Astrocyte (in vitro differentiated cells and primary cell): ENCODE results near the gene LVRN. TPM values are rescaled to one million over a fixed set of nuclear protein-coding genes. Genes with fewer than 3 reads are reported as not detected.
"Not testable (repeated sequence)": the region's sequence is repeated elsewhere in the genome, so short reads cannot be mapped to it uniquely, and the experiment has no call there.

Source experiments
- DNase-seq: peaks from one replicate; pipeline ENCODE4 v3.0.0-alpha.2; 2010; ENCODE audit warnings: low read depth
- FAIRE-seq: peaks from 2 replicates; lab custom pipeline; 2011; peaks lifted over from hg19 to GRCh38; lab: Jason Lieb, UNC
- H2AFZ ChIP-seq: 2 replicates; pipeline ENCODE4 v1.6.0; 2012; ENCODE audit warnings: low read depth, low read length, inconsistent platforms
- H3K27ac ChIP-seq: 2 replicates; pipeline ENCODE4 v1.5.1; 2011; ENCODE audit warnings: low read depth, low read length, inconsistent platforms
- H3K27me3 ChIP-seq: 2 replicates; pipeline ENCODE4 v1.6.0; 2011; ENCODE audit warnings: low read length, inconsistent platforms; ENCODE audit not compliant: insufficient read depth
- H3K36me3 ChIP-seq: 2 replicates; pipeline ENCODE4 v1.5.1; 2011; ENCODE audit warnings: low read length, inconsistent platforms; ENCODE audit not compliant: insufficient read depth
- H3K4me1 ChIP-seq: 2 replicates; pipeline ENCODE4 v1.5.1; 2011; ENCODE audit warnings: low read length, inconsistent platforms; ENCODE audit not compliant: insufficient read depth
- H3K4me2 ChIP-seq: 2 replicates; pipeline ENCODE4 v1.6.0; 2012; ENCODE audit warnings: low read length, inconsistent platforms
- H3K4me3 ChIP-seq: 2 replicates; pipeline ENCODE4 v1.5.1; 2011; ENCODE audit warnings: low read depth, mild to moderate bottlenecking, low read length, inconsistent platforms; ENCODE audit not compliant: insufficient read depth
- H3K79me2 ChIP-seq: 2 replicates; pipeline ENCODE4 v1.6.0; 2012; ENCODE audit warnings: mild to moderate bottlenecking, low read length, inconsistent platforms; ENCODE audit not compliant: insufficient read depth
- H3K9ac ChIP-seq: 2 replicates; pipeline ENCODE4 v1.6.0; 2012; ENCODE audit warnings: mild to moderate bottlenecking, low read length, inconsistent platforms
- H3K9me3 ChIP-seq: 2 replicates; pipeline ENCODE4 v1.5.1; 2012; ENCODE audit warnings: low read depth, mild to moderate bottlenecking, low read length, inconsistent platforms; ENCODE audit not compliant: insufficient read depth
- H4K20me1 ChIP-seq: 2 replicates; pipeline ENCODE4 v1.6.0; 2012; ENCODE audit warnings: low read length, inconsistent platforms; ENCODE audit not compliant: insufficient read depth
- H3K27ac Mint-ChIP-seq: one replicate; pipeline ENCODE4 v1.8.0; 2021; ENCODE audit warnings: mild to moderate bottlenecking, mixed read lengths; ENCODE audit not compliant: unreplicated experiment
- H3K27me3 Mint-ChIP-seq: one replicate; pipeline ENCODE4 v1.8.0; 2021; ENCODE audit warnings: low read depth, mixed read lengths; ENCODE audit not compliant: unreplicated experiment
- H3K36me3 Mint-ChIP-seq: one replicate; pipeline ENCODE4 v1.8.0; 2021; ENCODE audit warnings: low read depth, mixed read lengths; ENCODE audit not compliant: unreplicated experiment
- H3K4me1 Mint-ChIP-seq: one replicate; pipeline ENCODE4 v1.8.0; 2021; ENCODE audit warnings: low read depth, mixed read lengths; ENCODE audit not compliant: unreplicated experiment
- H3K4me3 Mint-ChIP-seq: one replicate; pipeline ENCODE4 v1.8.0; 2021; ENCODE audit warnings: mild to moderate bottlenecking, moderate library complexity, mixed read lengths; ENCODE audit not compliant: unreplicated experiment
- H3K9me3 Mint-ChIP-seq: one replicate; pipeline ENCODE4 v1.8.0; 2021; ENCODE audit warnings: mild to moderate bottlenecking, mixed read lengths; ENCODE audit not compliant: unreplicated experiment
- CTCF ChIP-seq: IDR thresholded peaks from 2 replicates; pipeline ENCODE4 v1.5.1; 2011; ENCODE audit warnings: low read depth, mild to moderate bottlenecking, inconsistent platforms, low read length, moderate library complexity; ENCODE audit not compliant: insufficient read depth
- EZH2 ChIP-seq: IDR thresholded peaks from 2 replicates; pipeline ENCODE4 v1.6.1; 2012; ENCODE audit warnings: mild to moderate bottlenecking, low read length, inconsistent platforms; ENCODE audit not compliant: insufficient read depth
- total RNA-seq: library from RNA; stranded (reverse); gene quantifications from 2 replicates; pipeline ENCODE4 v1.2.1, GENCODE V29; 2021

Gene LVRN
- total RNA-seq, 1 donor from 2014 or later, result 0.64 TPM

GRCh38 chr5:115930171-115930570 lies 32.1 kb upstream of the LVRN start:
- not testable (repeated sequence) for H4K20me1 ChIP-seq, H3K27ac Mint-ChIP-seq, H3K27ac ChIP-seq, H3K4me1 Mint-ChIP-seq, H3K36me3 Mint-ChIP-seq, H3K36me3 ChIP-seq, H3K9me3 ChIP-seq, DNase-seq, H3K4me3 Mint-ChIP-seq, H3K27me3 Mint-ChIP-seq, H3K79me2 ChIP-seq, H3K4me2 ChIP-seq, FAIRE-seq, H3K4me1 ChIP-seq, H3K9ac ChIP-seq, H3K4me3 ChIP-seq, H2AFZ ChIP-seq, H3K27me3 ChIP-seq, H3K9me3 Mint-ChIP-seq

GRCh38 chr5:115930630-115931337 lies 31.5 kb upstream of the LVRN start:
- no peaks in the 10 kb centered on the region for H3K36me3 ChIP-seq
- H3K79me2 ChIP-seq, result no peaks in the 10 kb centered on the region
- peaks cover 2% of the 10 kb centered on the region for H3K4me1 ChIP-seq
- no peak overlapping the region for H3K9ac ChIP-seq
- H3K27ac ChIP-seq, result no peak overlapping the region
- no peaks in the 10 kb centered on the region for H4K20me1 ChIP-seq
- Mint-ChIP-seq H3K36me3 (no peaks in the 10 kb centered on the region), H3K27ac (no peak overlapping the region), H3K9me3 (no peaks in the 10 kb centered on the region), H3K4me3 (no peak overlapping the region), H3K27me3 (no peaks in the 10 kb centered on the region), H3K4me1 (no peaks in the 10 kb centered on the region)
- no peaks in the 10 kb centered on the region for H3K27me3 ChIP-seq
- H3K4me2 ChIP-seq, result no peak overlapping the region
- FAIRE-seq (no peak), DNase-seq (peak; percentile 12)
- H3K4me3 ChIP-seq, result no peak overlapping the region
- no peak overlapping the region for H2AFZ ChIP-seq
- TF ChIP-seq EZH2 (no peak), CTCF (no peak)
- H3K9me3 ChIP-seq, result no peaks in the 10 kb centered on the region

- H3K4me3 ChIP-seq, result no peak overlapping the region
- H3K9ac ChIP-seq, result no peak overlapping the region
- no peak for FAIRE-seq
- H3K27me3 ChIP-seq, result no peaks in the 10 kb centered on the region
- DNase-seq, result peak; percentile 14
- H3K9me3 ChIP-seq, result no peaks in the 10 kb centered on the region
- H3K4me3 Mint-ChIP-seq, result no peak overlapping the region
- no peak overlapping the region for H2AFZ ChIP-seq
- peaks cover 2% of the 10 kb centered on the region for H3K4me1 ChIP-seq
- H3K36me3 Mint-ChIP-seq, result no peaks in the 10 kb centered on the region
- no peak overlapping the region for H3K4me2 ChIP-seq
- no peak overlapping the region for H3K27ac Mint-ChIP-seq
- H3K27ac ChIP-seq, result no peak overlapping the region
- H3K36me3 ChIP-seq, result no peaks in the 10 kb centered on the region
- no peaks in the 10 kb centered on the region for H4K20me1 ChIP-seq
- no peaks in the 10 kb centered on the region for H3K27me3 Mint-ChIP-seq
- H3K4me1 Mint-ChIP-seq, result no peaks in the 10 kb centered on the region
- no peaks in the 10 kb centered on the region for H3K79me2 ChIP-seq
- no peak for TF ChIP-seq CTCF
- no peak for TF ChIP-seq EZH2
- H3K9me3 Mint-ChIP-seq, result no peaks in the 10 kb centered on the region
Measured at GRCh38 chr5:115932991-115933390, 29.3 kb upstream of the LVRN start.
